GM18867 (cell line): ENCODE data around the gene CDC25C.

Source experiments
- ATAC-seq: cut with Tn5 transposase; IDR thresholded peaks from one replicate; pipeline ENCODE4 v1.9.1; 2021; ENCODE audit warnings: mild to moderate bottlenecking, moderate library complexity; ENCODE audit not compliant: unreplicated experiment

The CDC25C gene

DNA sequence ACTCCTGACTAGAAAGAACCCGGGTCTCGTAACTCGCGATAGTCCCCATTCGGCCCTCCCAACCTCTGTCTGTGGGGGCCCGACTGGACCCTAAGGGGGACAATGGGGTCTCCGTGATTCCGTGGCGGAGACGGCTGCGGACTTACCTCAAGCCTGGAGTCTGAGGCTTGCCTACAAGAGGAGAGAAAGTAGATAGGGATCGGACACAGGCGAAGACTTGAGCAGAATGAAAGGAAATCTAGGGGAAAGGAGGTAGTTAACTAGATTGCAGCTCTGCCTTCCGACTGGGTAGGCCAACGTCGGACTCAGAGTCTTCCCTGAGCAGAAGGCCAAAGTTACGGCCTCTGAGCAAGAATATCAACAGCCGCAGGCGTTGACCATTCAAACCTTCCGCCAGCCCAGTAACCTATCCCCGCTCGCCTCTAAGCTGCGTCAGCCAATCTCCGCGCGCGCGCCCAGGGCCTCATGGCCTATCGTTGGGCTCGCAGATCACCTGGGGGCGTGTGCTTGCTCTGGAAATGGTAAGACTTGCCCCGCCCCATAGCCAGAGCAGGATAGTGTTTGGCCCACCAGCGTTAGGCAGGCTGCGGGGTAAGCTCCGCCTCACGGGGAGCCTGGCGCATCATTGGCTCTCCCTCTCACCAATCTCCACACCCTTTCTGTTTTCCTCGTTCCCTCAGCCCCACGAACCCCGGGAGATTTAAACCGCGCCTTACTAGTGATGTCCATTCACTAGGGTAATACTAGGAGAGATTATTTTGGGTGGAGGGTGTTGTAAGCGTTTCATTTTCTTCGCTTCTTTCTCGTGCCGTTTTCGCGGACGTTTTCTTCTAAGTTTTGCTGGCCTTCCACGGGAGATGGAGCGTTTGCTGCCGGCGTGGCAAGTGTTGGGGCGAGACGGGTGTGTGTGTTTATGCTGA lies at the start of gene CDC25C:
TSS of gene CDC25C (minus strand) at position 356 of the 920 bp plus-strand sequence. CDS start 624 bp downstream, outside the sequence.
- peak; percentile 98 for ATAC-seq

DNA sequence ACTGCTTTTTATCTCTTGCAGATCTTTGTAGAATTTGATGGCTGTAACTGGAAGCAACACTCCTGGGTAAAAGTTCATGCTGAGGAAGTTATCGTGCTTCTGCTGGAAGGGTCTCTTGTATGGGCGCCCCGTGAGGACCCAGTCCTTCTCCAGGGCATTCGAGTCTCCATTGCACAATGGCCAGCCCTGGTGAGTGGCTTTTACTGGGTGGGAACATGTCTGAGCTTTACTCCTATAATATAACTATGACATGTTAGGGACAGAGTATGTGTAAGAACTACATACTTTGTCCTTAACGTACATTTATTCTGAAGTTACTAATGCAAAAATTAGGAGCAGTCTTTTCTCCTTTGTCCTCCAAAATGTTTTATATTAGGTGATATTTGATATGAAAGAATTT lies 41.0 kb upstream of the CDC25C start:
- no peak for ATAC-seq

DNA sequence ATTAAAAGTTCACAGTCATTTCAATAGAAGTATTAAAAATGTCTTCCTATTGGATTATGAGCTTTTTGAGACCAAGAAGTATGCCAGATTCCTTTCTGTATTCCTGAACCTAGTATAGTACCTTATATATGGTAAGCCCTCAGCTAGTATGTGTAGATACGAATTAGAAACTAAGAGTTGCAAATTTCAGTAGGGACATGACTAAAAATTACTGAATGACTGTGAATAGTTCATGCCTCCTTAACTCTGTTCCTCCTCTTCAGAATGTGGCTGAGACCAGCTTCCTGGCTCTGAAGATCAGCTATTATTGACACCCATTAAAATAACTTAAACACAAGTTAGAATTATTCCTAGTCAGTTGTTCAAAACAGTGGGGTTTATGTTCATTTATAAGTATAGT lies 40.6 kb upstream of the CDC25C start:
- ATAC-seq = peak; percentile 65

DNA sequence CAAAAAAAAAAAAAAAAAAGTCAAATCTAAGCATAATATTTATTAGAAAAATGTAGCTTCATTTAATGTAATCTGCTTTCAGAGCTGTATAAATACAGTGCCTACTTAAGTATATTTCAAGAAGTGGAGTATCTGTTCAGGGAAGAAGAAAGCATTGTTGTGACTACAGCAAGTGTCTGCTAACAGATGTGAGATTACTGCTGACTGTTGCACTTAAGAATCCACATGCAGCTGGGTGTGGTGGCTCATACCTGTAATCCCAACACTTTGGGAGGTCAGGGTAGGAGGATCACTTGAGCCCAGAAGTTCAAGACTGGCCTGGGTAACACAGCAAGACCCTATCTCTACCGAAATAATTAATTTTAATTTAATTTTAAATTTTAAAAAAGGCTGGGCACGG lies 39.9 kb upstream of the CDC25C start:
- ATAC-seq = no peak

DNA sequence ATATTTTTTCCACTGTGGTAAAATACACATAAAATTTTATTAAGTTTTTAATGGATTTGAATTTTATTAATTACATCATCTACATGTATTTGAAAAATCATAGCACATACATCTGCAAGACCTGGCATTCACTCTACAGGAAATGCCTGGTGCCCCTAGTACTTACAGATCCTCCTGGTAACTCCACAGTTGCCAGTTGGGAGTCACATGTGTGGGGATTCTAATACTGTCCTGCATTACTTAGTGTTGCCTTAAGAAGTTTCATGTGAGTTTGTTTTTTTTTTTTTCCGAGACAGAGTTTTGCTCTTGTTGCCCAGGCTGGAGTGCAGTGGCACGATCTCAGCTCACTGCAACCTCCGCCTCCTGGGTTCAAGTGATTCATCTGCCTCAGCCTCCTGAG lies 38.9 kb upstream of the CDC25C start:
- no peak for ATAC-seq

DNA sequence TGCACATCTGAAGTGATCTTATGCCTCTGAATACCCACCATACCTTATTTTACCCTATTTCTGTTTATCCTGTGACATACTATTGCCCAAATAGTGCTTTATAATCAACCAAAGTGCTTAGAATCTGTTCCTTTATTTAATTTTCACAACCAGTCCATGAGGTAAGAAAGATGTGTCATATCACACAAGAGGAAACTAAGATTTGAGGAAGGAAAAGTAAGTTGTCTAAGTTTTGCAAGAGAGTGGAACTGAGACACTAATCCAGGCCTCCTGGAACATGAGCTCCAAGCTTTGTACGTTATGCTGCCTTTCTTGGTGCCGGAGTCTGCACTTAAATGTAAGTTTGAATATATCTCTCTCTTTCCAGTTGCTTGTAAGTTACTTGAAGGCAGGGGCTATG lies 38.1 kb upstream of the CDC25C start:
- ATAC-seq = no peak

DNA sequence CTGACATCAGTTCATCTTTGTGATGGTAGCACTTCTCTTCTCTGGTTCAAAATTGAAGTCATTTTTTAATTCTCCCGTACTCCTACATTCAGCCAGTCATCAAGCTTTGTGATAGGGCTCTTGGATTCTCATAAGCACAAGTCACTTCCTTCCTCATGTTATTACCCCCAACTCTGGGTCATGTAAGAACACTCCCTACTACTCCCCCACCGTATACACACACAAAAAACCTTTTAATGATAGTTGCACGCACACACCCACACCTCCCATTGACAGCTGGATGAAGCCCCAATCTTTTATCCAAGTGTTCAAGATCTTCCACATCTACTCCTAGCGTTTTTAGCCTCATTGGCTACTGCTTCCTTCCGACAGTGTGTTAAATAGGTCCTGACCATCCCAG lies 37.7 kb upstream of the CDC25C start:
- no peak for ATAC-seq

DNA sequence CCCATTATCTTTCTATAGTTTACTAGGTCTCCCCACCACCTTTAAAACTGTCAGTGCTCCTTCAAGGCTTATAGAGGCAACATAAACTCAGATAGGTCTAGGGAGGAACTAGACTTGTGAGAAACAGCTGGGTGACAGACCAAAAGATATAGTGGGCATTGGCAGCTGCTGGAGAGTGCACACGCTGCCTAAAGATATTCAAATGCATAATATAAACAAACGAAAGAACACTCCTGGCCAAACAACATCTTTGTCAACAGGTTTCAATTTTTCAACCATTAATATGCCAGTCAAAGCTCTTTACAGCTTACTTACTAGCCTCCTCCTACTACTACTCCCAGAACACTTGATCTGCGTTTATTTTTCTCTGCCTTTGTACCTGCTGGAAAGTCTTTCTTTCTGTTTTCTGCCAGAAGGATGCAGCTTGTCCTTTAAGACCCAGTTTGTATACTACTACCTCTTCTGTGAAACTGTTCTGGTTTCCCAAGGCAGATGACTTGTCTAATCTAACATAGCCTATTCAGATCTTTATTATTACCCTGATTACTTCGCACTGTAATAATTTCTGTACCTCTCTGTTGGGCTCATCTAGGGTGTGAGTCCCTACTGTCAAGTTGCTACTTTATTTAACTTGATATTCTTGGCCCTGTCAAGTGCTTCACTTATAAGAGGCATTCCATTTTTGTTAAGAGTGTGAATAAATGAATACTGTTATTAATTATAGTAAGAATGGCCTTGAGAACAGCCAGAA lies 35.2 kb upstream of the CDC25C start:
- ATAC-seq = no peak

DNA sequence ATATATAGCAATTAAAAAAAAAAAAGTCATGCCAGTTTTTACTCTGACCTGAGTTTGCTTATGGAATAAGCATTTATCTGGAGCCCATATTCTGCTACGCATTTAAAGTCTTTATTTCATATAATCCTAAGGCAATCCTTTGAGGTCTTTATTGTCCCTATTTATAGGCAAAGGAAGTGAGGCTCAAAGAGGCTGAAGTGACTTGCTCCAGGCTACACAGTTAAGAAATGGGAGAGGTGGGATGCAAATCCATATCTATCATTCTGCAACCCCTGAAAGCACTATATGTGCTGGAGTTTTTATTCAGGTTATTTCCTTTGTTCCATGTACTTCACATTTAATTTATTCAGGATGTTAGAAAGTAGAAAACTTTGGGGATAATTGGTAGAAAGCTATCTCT lies 33.0 kb upstream of the CDC25C start:
- no peak for ATAC-seq

DNA sequence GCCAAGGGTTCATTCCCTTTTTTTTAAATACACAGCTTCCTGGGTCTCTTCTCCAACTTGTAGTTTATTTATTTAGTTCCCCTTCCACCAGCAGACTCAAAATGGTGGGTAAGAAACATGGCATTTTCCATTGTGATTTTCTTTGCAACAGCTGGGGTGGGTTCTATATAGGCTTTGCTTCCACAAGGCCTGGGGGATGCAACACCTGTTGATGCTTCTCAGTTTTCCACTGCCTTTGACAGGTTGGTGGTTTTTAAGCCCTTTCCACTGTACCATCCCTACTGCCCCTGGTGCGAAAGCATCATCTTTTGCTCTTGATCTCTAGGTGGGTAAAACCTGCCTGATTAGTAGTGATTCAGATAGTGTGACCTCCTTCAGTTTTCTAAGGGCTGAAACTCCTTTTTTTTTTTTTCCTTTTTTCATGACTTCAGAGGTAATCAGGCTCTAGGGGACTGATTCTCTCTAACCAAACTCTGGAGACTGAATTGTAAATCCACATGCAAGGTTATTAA lies 29.4 kb upstream of the CDC25C start:
- ATAC-seq = no peak

DNA sequence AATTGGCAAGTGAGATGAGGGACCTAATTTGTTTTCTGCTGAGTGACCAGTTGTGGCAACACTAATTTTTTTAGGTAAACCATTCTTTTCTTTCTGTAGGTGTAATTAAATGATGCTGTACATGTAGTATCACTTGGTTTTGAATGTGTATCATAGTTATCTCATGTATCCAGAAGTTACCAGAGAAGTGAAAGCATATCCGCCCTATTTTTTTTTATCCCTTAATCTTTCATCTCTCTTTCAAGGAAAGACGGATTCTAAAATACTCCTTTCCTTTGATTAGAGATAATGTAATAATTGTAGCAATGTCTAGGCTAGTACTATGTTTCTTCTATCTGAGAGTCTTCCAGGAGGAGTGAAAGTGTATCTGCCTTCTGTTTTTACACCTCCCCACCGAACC lies 28.0 kb upstream of the CDC25C start:
- ATAC-seq = no peak

DNA sequence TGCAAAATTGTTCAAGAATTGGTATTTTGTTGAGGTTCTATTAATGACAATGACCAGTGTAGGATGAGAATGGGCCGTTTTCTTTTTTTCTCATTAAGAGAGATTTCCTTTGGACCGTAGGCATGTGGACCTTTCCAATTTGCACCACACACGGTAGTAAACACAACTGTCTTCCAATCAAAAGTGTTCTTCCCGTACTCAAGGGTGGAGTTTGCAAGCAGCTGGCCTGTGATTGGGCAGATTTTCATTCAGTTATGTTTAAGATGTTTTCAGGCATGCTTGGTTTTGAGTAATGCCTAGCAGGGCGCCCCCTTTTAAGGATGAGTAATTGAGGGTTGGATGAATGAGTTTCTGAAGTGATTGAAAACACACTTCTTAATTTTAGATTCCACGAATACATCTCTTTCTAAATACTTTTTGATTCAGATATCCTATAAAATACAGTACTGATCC lies 23.3 kb upstream of the CDC25C start:
- peak; percentile 43 for ATAC-seq

DNA sequence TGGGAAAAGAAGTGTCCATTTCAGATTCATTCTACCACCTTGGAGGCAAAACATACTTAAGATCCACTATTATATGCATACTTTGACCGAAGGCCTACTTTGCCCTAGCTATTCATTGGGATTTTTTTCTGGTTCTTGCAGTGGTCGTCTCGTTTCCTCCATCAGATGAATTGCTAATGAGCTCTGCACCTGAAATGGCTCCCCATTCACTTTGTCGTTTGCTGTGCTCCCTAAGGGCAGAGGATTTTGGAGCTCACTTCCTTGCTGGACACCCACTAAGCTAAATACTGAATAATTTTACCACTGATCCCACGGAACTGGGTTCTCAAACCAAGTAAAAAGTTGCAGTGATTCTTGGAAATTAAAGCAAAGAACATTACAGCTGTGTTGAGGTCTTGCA lies 22.8 kb upstream of the CDC25C start:
- ATAC-seq = no peak

DNA sequence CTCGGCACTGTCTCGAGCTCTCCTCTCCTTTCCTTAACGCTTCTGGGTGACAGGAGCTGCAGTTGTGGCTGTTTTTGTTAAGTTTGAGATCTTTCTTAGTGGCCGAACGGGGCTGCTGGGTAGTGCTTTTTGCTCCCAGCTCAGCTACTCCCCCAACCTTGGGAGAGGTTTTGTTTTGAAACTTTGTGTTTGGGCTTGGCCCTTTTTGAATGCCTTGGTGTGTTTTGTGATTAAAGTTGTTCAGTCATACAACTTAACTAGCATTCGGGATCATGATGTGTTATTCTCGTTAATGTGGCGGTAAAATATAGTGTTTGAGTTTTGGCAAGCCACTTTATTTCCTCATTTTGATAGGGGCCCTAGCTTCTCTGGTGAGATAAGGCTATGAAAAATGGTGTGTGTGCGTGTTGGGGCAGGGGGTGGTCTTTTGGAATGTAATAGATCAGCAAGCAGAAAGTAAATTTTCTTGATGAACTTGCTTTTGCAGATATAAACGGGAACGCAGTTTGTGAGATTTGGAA lies 22.0 kb upstream of the CDC25C start:
- ATAC-seq = no peak

DNA sequence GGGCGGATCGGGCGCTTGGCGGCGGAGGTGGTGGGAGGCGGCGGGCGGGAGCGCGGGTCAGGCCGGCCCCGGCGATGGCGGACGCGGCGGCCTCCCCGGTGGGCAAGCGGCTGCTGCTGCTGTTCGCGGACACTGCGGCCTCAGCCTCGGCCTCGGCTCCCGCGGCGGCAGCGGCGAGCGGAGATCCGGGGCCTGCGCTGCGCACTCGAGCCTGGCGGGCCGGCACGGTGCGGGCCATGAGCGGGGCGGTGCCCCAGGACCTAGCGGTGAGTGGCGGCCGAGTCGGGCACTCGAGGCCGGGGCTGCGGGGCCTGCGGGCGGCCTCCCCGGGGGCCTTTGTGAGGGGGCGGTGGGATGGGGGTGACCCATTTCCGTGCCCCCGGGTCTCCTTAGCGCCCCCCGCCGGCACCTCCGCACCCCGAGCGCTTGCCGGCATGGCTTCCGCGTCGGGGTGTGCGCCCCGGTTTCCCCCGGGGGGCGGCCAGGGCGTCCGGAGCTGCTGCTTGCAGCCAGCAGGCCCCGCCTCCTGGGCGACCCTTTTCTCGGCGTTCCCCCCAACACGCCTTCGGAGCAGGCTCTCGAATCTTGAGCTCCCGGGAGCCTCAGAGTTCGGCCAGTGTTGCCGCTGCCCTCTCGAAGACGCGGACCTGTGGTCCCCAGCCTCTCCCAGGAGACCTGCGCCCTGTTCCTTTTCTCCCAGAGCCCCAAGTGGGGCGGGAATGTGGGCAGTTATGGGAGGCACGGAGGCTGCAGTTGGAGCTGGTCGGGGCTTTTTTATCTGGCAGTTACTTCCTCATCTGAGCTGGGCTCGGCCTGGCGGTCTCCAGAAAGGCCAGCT lies 21.3 kb upstream of the CDC25C start:
- ATAC-seq = peak; percentile 35

DNA sequence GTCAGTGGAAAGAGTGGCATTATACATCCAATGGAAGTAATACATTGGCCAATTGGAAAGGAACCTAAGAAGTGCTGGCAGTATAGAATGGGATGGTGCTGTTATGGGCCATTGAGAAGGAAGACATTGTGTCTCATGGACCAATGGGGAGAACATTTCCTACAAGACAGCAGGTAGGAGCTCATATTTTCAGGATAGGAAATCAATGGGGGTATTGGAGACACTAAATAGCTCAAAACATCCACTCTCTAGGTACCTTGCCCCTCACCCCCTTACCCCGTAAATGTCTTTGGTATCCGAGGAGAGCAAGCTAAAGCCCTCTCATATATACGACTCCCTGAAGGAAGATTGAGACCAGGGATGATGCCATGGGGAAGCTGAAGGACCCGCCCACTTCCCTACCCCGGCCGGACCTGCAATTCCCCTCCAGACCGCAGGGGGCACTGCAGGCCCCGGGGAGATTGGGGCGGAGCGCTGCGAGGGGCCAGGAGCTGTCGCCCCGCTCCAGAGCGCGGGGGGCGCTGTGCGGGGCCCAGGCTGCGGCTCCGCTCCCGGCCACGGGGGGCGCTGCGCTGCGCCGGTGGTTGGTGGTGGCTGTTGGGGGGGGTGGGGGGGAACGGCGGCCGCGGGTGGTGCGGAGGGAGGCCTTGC lies 20.6 kb upstream of the CDC25C start, which contains the start of gene KDM3B:
TSS of gene KDM3B (plus strand) at position 615 of the 651 bp plus-strand sequence. CDS start 111 bp downstream, outside the sequence.
- peak; percentile 64 for ATAC-seq

DNA sequence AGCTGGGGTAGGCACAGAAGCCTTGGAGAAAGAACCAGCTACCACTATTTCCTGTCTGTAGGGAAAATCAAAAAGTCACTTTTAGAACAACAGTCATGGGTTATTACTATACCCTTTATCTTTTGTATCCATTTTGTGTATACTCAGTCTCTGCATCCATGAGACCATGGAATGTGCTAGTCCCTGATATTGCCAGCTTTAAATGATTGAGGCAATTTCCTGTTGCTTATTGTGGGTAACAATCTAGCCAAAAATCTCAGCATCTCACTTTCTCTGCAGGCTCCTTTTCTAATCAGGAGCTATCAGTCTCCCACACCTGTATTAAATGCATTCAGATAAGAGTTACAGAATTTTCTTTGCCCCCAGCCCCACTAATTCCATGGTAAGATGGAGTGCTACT lies 19.9 kb upstream of the CDC25C start:
- ATAC-seq = no peak

DNA sequence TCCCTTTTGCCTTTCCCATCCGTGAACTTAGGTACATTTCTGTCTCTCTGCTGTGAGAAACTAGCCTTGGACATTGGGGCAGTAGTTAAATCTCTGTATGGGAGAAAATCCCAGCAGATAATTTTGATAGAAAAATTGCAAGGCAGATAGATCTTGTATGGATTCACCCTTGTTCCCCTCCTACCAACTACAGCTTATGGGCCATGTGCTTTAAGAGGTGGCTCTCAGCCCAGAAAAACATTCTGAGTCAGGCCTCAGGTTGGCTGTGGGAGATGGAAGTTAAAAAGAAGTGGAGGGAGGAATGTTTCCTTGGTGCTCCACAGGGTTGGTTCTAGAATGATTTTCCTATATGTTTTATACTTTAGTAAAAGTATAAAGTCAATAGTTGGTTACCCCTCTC lies 19.5 kb upstream of the CDC25C start:
- ATAC-seq = no peak

DNA sequence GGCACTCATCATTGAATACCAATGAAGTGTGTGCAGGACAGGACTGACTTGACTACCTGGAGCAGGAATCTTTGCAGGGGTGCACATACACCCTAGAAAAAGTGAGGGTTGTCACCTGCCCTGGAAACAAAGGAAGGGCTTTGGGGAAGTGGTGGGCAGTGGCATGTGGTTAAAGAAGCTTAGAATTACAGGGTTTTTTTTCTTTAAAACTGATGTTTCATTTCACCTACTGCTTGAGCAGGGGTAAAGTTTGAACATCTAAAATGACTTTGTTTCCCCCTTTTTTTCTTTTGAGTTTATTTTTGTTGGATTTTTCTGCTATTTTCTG lies 18.9 kb upstream of the CDC25C start:
- ATAC-seq = no peak
